OCI-LY7 (cell line): ENCODE results near the gene LRP2. TPM values are rescaled to one million over a fixed set of nuclear protein-coding genes. Genes with fewer than 3 reads are reported as not detected.

Experiments used
- BruUV-seq: library from RNA; stranded (reverse); fragments of 400-500 nt; replicated peaks from 2 replicates; lab custom pipeline; 2021; lab: Mats Ljungman, UMichigan
- CTCF ChIA-PET: fragments of 300-600 bp; sonication (Branson Sonifier 250); formaldehyde crosslinking; loops from one replicate; lab custom pipeline; 2022; ENCODE audit warnings: antibody characterized with exemption; ENCODE audit not compliant: unreplicated experiment; lab: Charles Lee
- POLR2A ChIA-PET: fragments of 300-600 bp; sonication (Branson Sonifier 250); formaldehyde crosslinking; loops from one replicate; lab custom pipeline; 2022; ENCODE audit warnings: antibody characterized with exemption; lab: Charles Lee
- DNase-seq: peaks from one replicate; pipeline ENCODE4 v3.0.0-alpha.2; 2015; ENCODE audit warnings: low spot score
- H2AFZ ChIP-seq: fragments of 200-600 bp; sonication (generic), shearing (Covaris generic); 2 replicates; pipeline ENCODE4 v1.6.1; 2014; ENCODE audit warnings: mild to moderate bottlenecking, antibody characterized with exemption, low read length, moderate library complexity
- H3K27ac ChIP-seq: fragments of 200-600 bp; sonication (generic); 2 replicates; pipeline ENCODE4 v1.5.1; 2014; ENCODE audit warnings: mixed run types, low read depth, mild to moderate bottlenecking, moderate library complexity, low read length, inconsistent platforms; ENCODE audit not compliant: poor library complexity, severe bottlenecking
- H3K36me3 ChIP-seq: fragments of 200-600 bp; sonication (generic); 2 replicates; pipeline ENCODE4 v1.6.1; 2014; ENCODE audit warnings: mild to moderate bottlenecking, antibody characterized with exemption, low read length, moderate library complexity, mixed read lengths; ENCODE audit not compliant: insufficient read depth
- H3K4me1 ChIP-seq: fragments of 200-600 bp; sonication (generic); 2 replicates; pipeline ENCODE4 v1.5.1; 2014; ENCODE audit warnings: mild to moderate bottlenecking, low read length; ENCODE audit not compliant: insufficient read depth, poor library complexity, severe bottlenecking
- H3K4me2 ChIP-seq: fragments of 200-600 bp; sonication (generic); 2 replicates; pipeline ENCODE4 v1.6.1; 2014; ENCODE audit warnings: mild to moderate bottlenecking, low read length
- H3K4me3 ChIP-seq: fragments of 200-600 bp; sonication (generic); 2 replicates; pipeline ENCODE4 v1.5.1; 2014; ENCODE audit warnings: mild to moderate bottlenecking, low read depth, low read length; ENCODE audit not compliant: poor library complexity, severe bottlenecking
- H3K79me2 ChIP-seq: fragments of 200-600 bp; sonication (generic); 2 replicates; pipeline ENCODE4 v1.6.1; 2016; ENCODE audit warnings: low read depth, mild to moderate bottlenecking, low read length, moderate library complexity, mixed read lengths; ENCODE audit not compliant: insufficient read depth
- H3K9me2 ChIP-seq: fragments of 200-600 bp; sonication (generic); 2 replicates; pipeline ENCODE4 v1.6.1; 2016; ENCODE audit warnings: mild to moderate bottlenecking, low read length, mixed read lengths; ENCODE audit not compliant: insufficient read depth
- H3K9me3 ChIP-seq: fragments of 200-600 bp; sonication (generic); 2 replicates; pipeline ENCODE4 v1.6.1; 2014; ENCODE audit warnings: mild to moderate bottlenecking, mixed run types, low read length, mixed read lengths
- H4K20me1 ChIP-seq: fragments of 200-600 bp; sonication (generic); 2 replicates; pipeline ENCODE4 v1.6.1; 2014; ENCODE audit warnings: mild to moderate bottlenecking, antibody characterized with exemption, low read length, moderate library complexity, mixed read lengths; ENCODE audit not compliant: insufficient read depth
- CTCF ChIP-seq: fragments of 200-600 bp; sonication (generic); conservative IDR thresholded peaks from 2 replicates; pipeline ENCODE4 v1.5.1; 2014; ENCODE audit warnings: mild to moderate bottlenecking, antibody characterized with exemption, low read length, moderate library complexity, mixed read lengths
- EZH2phosphoT487 ChIP-seq: fragments of 200-600 bp; sonication (generic); IDR thresholded peaks from 2 replicates; pipeline ENCODE4 v1.6.1; 2018; ENCODE audit warnings: low read depth, borderline replicate concordance, mild to moderate bottlenecking, mixed run types, antibody characterized with exemption, low read length, moderate library complexity, mixed read lengths
- intact Hi-C: fragments of 100-400 bp; cut with micrococcal nuclease; formaldehyde crosslinking; loops from one replicate; pipeline ENCODE4 v1.10.0; 2022; ENCODE audit not compliant: unreplicated experiment
- total RNA-seq, 2 experiments: library from RNA; depleted of rRNA in 1 of 2; stranded (reverse); fragments of >200 nt in 1 of 2; shearing (Covaris generic) in 1 of 2; gene quantifications; 2 replicates each; pipeline ENCODE4 v1.2.3, GENCODE V29; 2014 to 2022

The LRP2 gene
- total RNA-seq, 2 experiments from 2014 or later: 0.89 TPM; not detected in 1

GRCh38 chr2:169095621-169096105, 266.7 kb downstream of the LRP2 start:
- H4K20me1 ChIP-seq: no peaks in the 10 kb centered on the region
- POLR2A ChIA-PET: interaction anchor here (1.2 to 1.4 kb wide), 5 partner anchors 8 to 45 kb away, joined by 3 to 4 read pairs (median 4); no protein-coding TSS in a partner anchor
- H3K4me2 ChIP-seq: no peak overlapping the region
- intact Hi-C loops: no loop called here
- no peak overlapping the region for H3K4me3 ChIP-seq
- H3K9me2 ChIP-seq: no peaks in the 10 kb centered on the region
- H3K27ac ChIP-seq: no peak overlapping the region
- no TSS peak for BruUV-seq
- no peak for DNase-seq
- TF ChIP-seq EZH2phosphoT487: no peak
- no peak for TF ChIP-seq CTCF
- H3K79me2 ChIP-seq: no peaks in the 10 kb centered on the region
- no peaks in the 10 kb centered on the region for H3K9me3 ChIP-seq
- H3K36me3 ChIP-seq: no peaks in the 10 kb centered on the region
- peaks cover 12% of the 10 kb centered on the region for H3K4me1 ChIP-seq
- H2AFZ ChIP-seq: no peak overlapping the region
- CTCF ChIA-PET: interaction anchor here (1.0 kb wide), 2 partner anchors 10 to 43 kb away, joined by 3 read pairs; no protein-coding TSS in a partner anchor

- intact Hi-C loops: no loop called here
These were observed 267.7 kb downstream of the LRP2 start for GRCh38 chr2:169094676-169095075.

More at GRCh38 chr2:169094676-169095075, 267.7 kb downstream of the LRP2 start:
- BruUV-seq: no TSS peak
- Histone ChIP-seq H3K4me1 (peaks cover 2% of the 10 kb centered on the region), H3K36me3 (no peaks in the 10 kb centered on the region), H3K9me2 (no peaks in the 10 kb centered on the region), H3K4me3 (no peak overlapping the region), H3K27ac (no peak overlapping the region), H2AFZ (no peak overlapping the region), H3K4me2 (no peak overlapping the region), H4K20me1 (no peaks in the 10 kb centered on the region), H3K79me2 (no peaks in the 10 kb centered on the region), H3K9me3 (no peaks in the 10 kb centered on the region)
- no peak for TF ChIP-seq CTCF
- no peak for TF ChIP-seq EZH2phosphoT487
- DNase-seq: no peak
- POLR2A ChIA-PET: interaction anchor here (1.3 to 1.5 kb wide), 3 partner anchors 9 to 46 kb away, joined by 3 to 4 read pairs (median 4); no protein-coding TSS in a partner anchor
- CTCF ChIA-PET: no interaction called here
